Activated CD4-positive, alpha-beta T cell treated with anti-CD3 and anti-CD28 coated beads, Interleukin-2, amount 10 ng/mL, durations not matched to agents 7 days and 5 days (primary cell): ENCODE results near the gene MIA. TPM values are rescaled to one million over a fixed set of nuclear protein-coding genes. Genes with fewer than 3 reads are reported as not detected.
"Not testable (repeated sequence)": the region's sequence is repeated elsewhere in the genome, so short reads cannot be mapped to it uniquely, and the experiment has no call there.

Source experiments
- CTCF ChIA-PET: fragments of 350-600 bp; sonication (Branson Sonifier 250); formaldehyde crosslinking; loops from one replicate; lab custom pipeline; 2021; ENCODE audit warnings: antibody characterized with exemption; lab: Charles Lee
- POLR2A ChIA-PET: fragments of 350-600 bp; sonication (Branson Sonifier 250); formaldehyde crosslinking; loops from one replicate; lab custom pipeline; 2021; ENCODE audit warnings: antibody characterized with exemption; lab: Charles Lee
- DNase-seq: peaks from one replicate; pipeline ENCODE4 v3.0.0-alpha.2; 2020
- H3K27ac Mint-ChIP-seq: one replicate; pipeline ENCODE4 v1.8.0; 2021; ENCODE audit warnings: mild to moderate bottlenecking, moderate library complexity, mixed read lengths
- H3K27me3 Mint-ChIP-seq: one replicate; pipeline ENCODE4 v1.8.0; 2021; ENCODE audit warnings: mixed read lengths
- H3K36me3 Mint-ChIP-seq: one replicate; pipeline ENCODE4 v1.8.0; 2021; ENCODE audit warnings: low read depth, mixed read lengths
- H3K4me1 Mint-ChIP-seq: one replicate; pipeline ENCODE4 v1.8.0; 2021; ENCODE audit warnings: mixed read lengths
- H3K4me3 Mint-ChIP-seq: one replicate; pipeline ENCODE4 v1.8.0; 2021; ENCODE audit warnings: mild to moderate bottlenecking, moderate library complexity, mixed read lengths
- H3K9me3 Mint-ChIP-seq: one replicate; pipeline ENCODE4 v1.8.0; 2021; ENCODE audit warnings: mixed read lengths
- total RNA-seq, 2 experiments: library from RNA; stranded (reverse); gene quantifications; one replicate each; pipeline ENCODE4 v1.2.3, GENCODE V29; 2021

The MIA gene
- total RNA-seq, 2 experiments from 2014 or later: 0.89 TPM; not detected in 1

- Mint-ChIP-seq H3K4me3 (no peak overlapping the region), H3K4me1 (peaks cover 43% of the 10 kb centered on the region), H3K27ac (peak overlapping the region; percentile 68), H3K27me3 (no peaks in the 10 kb centered on the region), H3K9me3 (peaks cover 8% of the 10 kb centered on the region), H3K36me3 (peaks cover 27% of the 10 kb centered on the region)
- CTCF ChIA-PET: interaction anchor here (1.0 kb wide), 1 partner anchor 354 kb away, joined by 3 read pairs; no protein-coding TSS in a partner anchor
- no peak for DNase-seq
- POLR2A ChIA-PET: no interaction called here
Observed at GRCh38 chr19:40775632-40776022, 306 bp downstream of the MIA start.

- Mint-ChIP-seq H3K36me3 (peaks cover 24% of the 10 kb centered on the region), H3K27me3 (no peaks in the 10 kb centered on the region), H3K27ac (no peak overlapping the region), H3K9me3 (peaks cover 3% of the 10 kb centered on the region), H3K4me1 (peaks cover 40% of the 10 kb centered on the region), H3K4me3 (no peak overlapping the region)
- DNase-seq: no peak
- POLR2A ChIA-PET: no interaction called here
- CTCF ChIA-PET: interaction anchor here (1.0 to 3.3 kb wide), 4 partner anchors 10 to 353 kb away, joined by 3 to 25 read pairs (median 13); no protein-coding TSS in a partner anchor
Observed at GRCh38 chr19:40776364-40776763, 1.0 kb downstream of the MIA start.

DNA sequence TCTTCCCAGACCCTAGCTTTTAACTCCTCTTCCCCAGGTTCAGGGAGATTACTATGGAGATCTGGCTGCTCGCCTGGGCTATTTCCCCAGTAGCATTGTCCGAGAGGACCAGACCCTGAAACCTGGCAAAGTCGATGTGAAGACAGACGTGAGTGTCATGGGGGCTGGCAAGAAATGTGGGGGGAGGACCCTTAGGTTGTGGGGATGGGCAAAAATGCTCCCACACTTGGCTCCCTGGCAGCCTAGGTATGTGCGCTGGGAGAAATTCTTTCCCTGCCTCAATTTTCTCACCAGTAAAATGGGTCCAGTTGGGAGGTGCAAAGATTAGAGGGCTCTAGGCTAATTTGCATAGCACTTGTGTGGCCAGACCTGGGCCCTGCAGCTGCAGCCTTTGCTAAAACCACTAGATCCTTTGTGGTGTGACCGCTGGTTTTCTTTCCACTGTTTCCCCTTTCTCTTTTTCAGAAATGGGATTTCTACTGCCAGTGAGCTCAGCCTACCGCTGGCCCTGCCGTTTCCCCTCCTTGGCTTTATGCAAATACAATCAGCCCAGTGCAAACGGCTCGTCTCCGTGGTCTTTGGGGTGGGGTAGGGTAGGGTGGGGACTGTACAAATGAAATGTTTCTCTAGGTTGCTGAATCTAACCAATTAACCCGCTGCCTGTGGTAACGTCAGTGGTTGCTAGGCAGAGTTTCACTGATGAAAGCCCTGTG lies 1.8 kb downstream of the MIA start:
- H3K4me1 Mint-ChIP-seq: peaks cover 39% of the 10 kb centered on the region
- H3K27me3 Mint-ChIP-seq: no peaks in the 10 kb centered on the region
- H3K9me3 Mint-ChIP-seq: no peaks in the 10 kb centered on the region
- peak overlapping the region; percentile 99 for H3K27ac Mint-ChIP-seq
- POLR2A ChIA-PET: interaction anchor here (0.5 to 2.6 kb wide), 6 partner anchors 10 to 69 kb away, joined by 3 to 10 read pairs (median 4); partner anchors contain the start of genes ACTMAP, COQ8B, EGLN2 and ITPKC
- peaks cover 25% of the 10 kb centered on the region for H3K36me3 Mint-ChIP-seq
- CTCF ChIA-PET: interaction anchor here (1.2 to 3.3 kb wide), 9 partner anchors 11 to 143 kb away, joined by 4 to 25 read pairs (median 5); partner anchors contain the start of gene EGLN2
- H3K4me3 Mint-ChIP-seq: peak overlapping the region; percentile 89
- peak; percentile 96 for DNase-seq

DNA sequence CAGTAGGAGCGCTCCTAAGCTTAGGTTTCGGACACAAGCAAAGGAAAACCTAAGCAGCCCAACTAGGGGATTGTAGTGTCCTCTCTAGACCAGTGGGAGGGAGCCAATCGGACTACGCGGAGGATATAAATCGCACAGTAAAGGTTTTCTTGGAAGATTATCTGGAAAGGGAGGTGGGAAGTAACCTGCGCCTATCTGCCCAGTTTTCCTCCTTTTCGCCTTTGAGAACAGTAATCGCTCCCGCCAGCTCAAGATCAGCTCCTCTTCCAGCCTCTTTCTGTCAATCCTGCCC lies 2.3 kb downstream of the MIA start:
- Mint-ChIP-seq H3K4me3 (peak overlapping the region; percentile 89), H3K27ac (peak overlapping the region; percentile 99), H3K36me3 (peaks cover 27% of the 10 kb centered on the region), H3K27me3 (no peaks in the 10 kb centered on the region), H3K4me1 (peaks cover 39% of the 10 kb centered on the region), H3K9me3 (no peaks in the 10 kb centered on the region)
- DNase-seq: no peak
- POLR2A ChIA-PET: interaction anchor here (0.5 to 2.6 kb wide), 6 partner anchors 9 to 69 kb away, joined by 3 to 10 read pairs (median 4); partner anchors contain the start of genes ACTMAP, COQ8B, EGLN2 and ITPKC
- CTCF ChIA-PET: interaction anchor here (1.0 to 3.3 kb wide), 11 partner anchors 10 to 143 kb away, joined by 4 to 25 read pairs (median 5); partner anchors contain the start of gene EGLN2

DNA sequence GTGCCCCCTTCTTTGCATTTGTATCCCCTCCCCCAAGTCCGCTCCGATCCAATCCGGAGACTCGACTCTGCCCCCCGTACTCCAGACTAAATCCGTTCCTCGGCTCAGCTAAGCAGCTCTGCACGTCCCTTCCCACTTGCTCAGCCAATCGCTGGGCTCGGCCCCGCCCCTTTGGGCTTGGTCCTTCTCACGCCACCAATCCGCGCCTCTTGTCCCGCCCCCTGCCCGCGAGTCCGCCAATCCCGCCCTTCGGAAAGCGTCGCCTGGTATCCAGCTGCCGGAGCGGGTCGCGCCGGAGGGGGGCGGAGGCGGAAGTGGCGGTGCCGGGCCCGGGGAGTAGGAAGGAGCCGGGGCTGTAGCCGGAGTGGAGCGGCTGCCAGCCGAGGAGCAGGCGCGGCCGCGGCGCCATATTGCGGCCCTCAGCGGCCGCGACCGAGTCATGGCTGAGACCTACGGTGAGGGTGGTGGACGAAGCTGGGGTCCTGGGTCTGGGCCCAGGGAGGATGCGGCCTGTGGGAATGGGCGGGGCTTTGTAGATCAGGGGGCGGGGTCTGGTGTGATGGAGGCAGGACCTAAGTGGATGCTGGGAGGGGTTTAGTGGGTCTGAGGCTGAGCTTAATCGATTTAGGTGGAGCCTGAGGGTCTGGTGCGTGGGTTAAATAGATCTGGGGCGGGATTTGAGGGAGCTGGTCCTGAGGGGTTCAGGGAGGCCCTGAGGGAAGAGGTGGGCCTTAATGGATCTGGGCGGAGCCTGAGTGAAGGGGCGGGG lies 2.8 kb downstream of the MIA start, which contains the start of gene RAB4B:
TSS of gene RAB4B (plus strand) at position 311 of the 769 bp plus-strand sequence. CDS start at position 440, 129 bp downstream.
- no peaks in the 10 kb centered on the region for H3K27me3 Mint-ChIP-seq
- peaks cover 27% of the 10 kb centered on the region for H3K36me3 Mint-ChIP-seq
- H3K4me1 Mint-ChIP-seq: peaks cover 39% of the 10 kb centered on the region
- ChIA-PET CTCF (interaction anchor here (1.0 to 3.3 kb wide), 11 partner anchors 9 to 144 kb away, joined by 4 to 25 read pairs (median 4); partner anchors contain the start of gene EGLN2), POLR2A (interaction anchor here (0.5 to 2.6 kb wide), 8 partner anchors 9 to 68 kb away, joined by 3 to 10 read pairs (median 4); partner anchors contain the start of genes ACTMAP, COQ8B, EGLN2 and ITPKC)
- peak within 1 kb of the TSS; percentile 99 for H3K27ac Mint-ChIP-seq
- DNase-seq: peak; percentile 100
- H3K4me3 Mint-ChIP-seq: peak within 1 kb of the TSS; percentile 89
- H3K9me3 Mint-ChIP-seq: no peaks in the 10 kb centered on the region

DNA sequence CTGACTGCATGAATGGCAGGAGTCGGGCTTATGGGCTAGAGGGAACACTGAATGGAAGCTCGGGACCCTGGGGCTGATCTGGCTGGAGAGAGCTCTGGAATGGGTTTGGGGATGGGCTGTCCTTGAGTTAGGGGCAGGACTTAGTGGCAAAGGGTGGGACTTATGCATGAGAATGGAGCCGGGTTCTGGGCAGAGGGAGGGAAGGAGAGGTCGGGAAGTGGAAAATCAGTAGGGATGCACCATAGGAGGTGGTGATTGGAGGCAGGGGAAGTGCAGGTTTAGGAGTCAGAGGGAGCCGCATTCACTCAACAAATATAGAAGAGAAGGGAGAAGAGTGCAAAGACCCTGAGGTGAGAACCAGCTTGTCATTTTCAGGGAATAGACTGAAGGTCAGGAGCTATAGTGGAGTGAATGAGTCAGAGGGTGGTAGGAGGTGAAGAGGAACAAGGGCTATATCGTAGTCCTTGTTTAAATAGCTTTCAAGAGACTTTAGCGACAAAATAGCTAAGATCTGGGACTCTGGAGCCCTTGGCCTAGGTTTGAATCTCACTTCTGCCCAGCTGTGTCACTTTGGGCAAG lies 3.5 kb downstream of the MIA start:
- peak overlapping the region; percentile 99 for H3K27ac Mint-ChIP-seq
- POLR2A ChIA-PET: interaction anchor here (0.9 to 2.6 kb wide), 5 partner anchors 20 to 62 kb away, joined by 3 to 10 read pairs (median 5); partner anchors contain the start of genes ACTMAP, COQ8B, EGLN2 and ITPKC
- peaks cover 29% of the 10 kb centered on the region for H3K36me3 Mint-ChIP-seq
- peaks cover 41% of the 10 kb centered on the region for H3K4me1 Mint-ChIP-seq
- peak overlapping the region; percentile 89 for H3K4me3 Mint-ChIP-seq
- no peaks in the 10 kb centered on the region for H3K27me3 Mint-ChIP-seq
- CTCF ChIA-PET: interaction anchor here (0.6 to 3.3 kb wide), 9 partner anchors 9 to 144 kb away, joined by 3 to 25 read pairs (median 7); partner anchors contain the start of gene EGLN2
- DNase-seq: no peak
- H3K9me3 Mint-ChIP-seq: no peaks in the 10 kb centered on the region

GRCh38 chr19:40780582-40780981 lies 5.3 kb downstream of the MIA start:
- no peaks in the 10 kb centered on the region for H3K9me3 Mint-ChIP-seq
- peak overlapping the region; percentile 27 for H3K27ac Mint-ChIP-seq
- H3K36me3 Mint-ChIP-seq: peaks cover 31% of the 10 kb centered on the region
- ChIA-PET POLR2A (no interaction called here), CTCF (interaction anchor here (0.6 to 1.0 kb wide), 2 partner anchors 19 to 32 kb away, joined by 3 to 5 read pairs; no protein-coding TSS in a partner anchor)
- DNase-seq: no peak
- H3K4me3 Mint-ChIP-seq: no peak overlapping the region
- H3K4me1 Mint-ChIP-seq: peaks cover 41% of the 10 kb centered on the region
- no peaks in the 10 kb centered on the region for H3K27me3 Mint-ChIP-seq

DNA sequence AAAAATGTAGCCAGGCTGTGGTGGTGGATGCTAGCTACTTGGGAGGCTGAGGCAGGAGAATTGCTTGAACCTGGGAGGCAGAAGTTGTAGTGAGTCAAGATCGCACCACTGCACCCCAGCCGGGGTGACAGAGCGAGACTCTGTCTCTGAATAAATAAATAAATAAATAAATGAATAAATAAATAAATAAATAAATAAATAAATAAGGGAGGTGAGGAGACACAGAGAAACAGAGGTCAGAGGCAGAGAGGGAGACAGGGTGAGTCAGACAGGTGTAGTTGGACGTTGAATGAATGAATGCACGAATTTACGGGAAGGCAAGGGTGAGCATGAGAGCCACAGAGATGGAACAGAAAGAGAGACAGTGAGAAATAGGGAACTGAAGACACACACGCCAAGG lies 5.8 kb downstream of the MIA start:
- no peaks in the 10 kb centered on the region for H3K9me3 Mint-ChIP-seq
- peaks cover 30% of the 10 kb centered on the region for H3K36me3 Mint-ChIP-seq
- DNase-seq: no peak
- H3K4me1 Mint-ChIP-seq: peaks cover 42% of the 10 kb centered on the region
- H3K27ac Mint-ChIP-seq: no peak overlapping the region
- no peak overlapping the region for H3K4me3 Mint-ChIP-seq
- no peaks in the 10 kb centered on the region for H3K27me3 Mint-ChIP-seq
- POLR2A ChIA-PET: no interaction called here
- CTCF ChIA-PET: no interaction called here

DNA sequence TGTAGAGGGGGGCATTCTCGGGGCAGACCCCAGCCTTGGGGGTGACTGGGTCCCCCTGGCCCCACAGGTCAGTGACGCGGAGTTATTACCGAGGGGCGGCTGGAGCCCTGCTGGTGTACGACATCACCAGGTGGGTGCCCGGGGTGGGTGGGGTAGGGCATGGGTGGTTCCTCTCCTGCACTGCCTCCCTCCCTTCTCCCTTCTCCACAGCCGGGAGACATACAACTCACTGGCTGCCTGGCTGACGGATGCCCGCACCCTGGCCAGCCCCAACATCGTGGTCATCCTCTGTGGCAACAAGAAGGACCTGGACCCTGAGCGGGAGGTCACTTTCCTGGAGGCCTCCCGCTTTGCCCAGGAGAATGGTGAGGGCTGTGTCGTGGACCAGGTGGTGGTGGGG lies 8.4 kb downstream of the MIA start:
- peaks cover 27% of the 10 kb centered on the region for H3K4me1 Mint-ChIP-seq
- CTCF ChIA-PET: interaction anchor here (1.5 kb wide), 1 partner anchor 23 kb away, joined by 3 read pairs; no protein-coding TSS in a partner anchor
- H3K36me3 Mint-ChIP-seq: peaks cover 34% of the 10 kb centered on the region
- H3K27me3 Mint-ChIP-seq: no peaks in the 10 kb centered on the region
- no peak overlapping the region for H3K4me3 Mint-ChIP-seq
- H3K27ac Mint-ChIP-seq: no peak overlapping the region
- DNase-seq: no peak
- POLR2A ChIA-PET: no interaction called here
- H3K9me3 Mint-ChIP-seq: no peaks in the 10 kb centered on the region

GRCh38 chr19:40784146-40784545 lies 8.8 kb downstream of the MIA start:
- CTCF ChIA-PET: interaction anchor here (1.5 kb wide), 1 partner anchor 23 kb away, joined by 3 read pairs; no protein-coding TSS in a partner anchor
- H3K9me3 Mint-ChIP-seq, DNase-seq, POLR2A ChIA-PET, H3K4me3 Mint-ChIP-seq, H3K27ac Mint-ChIP-seq, H3K27me3 Mint-ChIP-seq: not testable (repeated sequence)
- Mint-ChIP-seq H3K36me3 (peaks cover 31% of the 10 kb centered on the region), H3K4me1 (peaks cover 23% of the 10 kb centered on the region)

- Mint-ChIP-seq H3K27me3 (no peaks in the 10 kb centered on the region), H3K4me1 (peaks cover 14% of the 10 kb centered on the region), H3K27ac (no peak overlapping the region), H3K36me3 (peaks cover 31% of the 10 kb centered on the region), H3K9me3 (no peaks in the 10 kb centered on the region), H3K4me3 (no peak overlapping the region)
- ChIA-PET CTCF (interaction anchor here (0.6 kb wide), 1 partner anchor 33 kb away, joined by 4 read pairs; no protein-coding TSS in a partner anchor), POLR2A (no interaction called here)
- no peak for DNase-seq
Observed at GRCh38 chr19:40785526-40785925, 10.2 kb downstream of the MIA start.
